ENCODE measurements around the gene PHF8.

Gene PHF8

DNA sequence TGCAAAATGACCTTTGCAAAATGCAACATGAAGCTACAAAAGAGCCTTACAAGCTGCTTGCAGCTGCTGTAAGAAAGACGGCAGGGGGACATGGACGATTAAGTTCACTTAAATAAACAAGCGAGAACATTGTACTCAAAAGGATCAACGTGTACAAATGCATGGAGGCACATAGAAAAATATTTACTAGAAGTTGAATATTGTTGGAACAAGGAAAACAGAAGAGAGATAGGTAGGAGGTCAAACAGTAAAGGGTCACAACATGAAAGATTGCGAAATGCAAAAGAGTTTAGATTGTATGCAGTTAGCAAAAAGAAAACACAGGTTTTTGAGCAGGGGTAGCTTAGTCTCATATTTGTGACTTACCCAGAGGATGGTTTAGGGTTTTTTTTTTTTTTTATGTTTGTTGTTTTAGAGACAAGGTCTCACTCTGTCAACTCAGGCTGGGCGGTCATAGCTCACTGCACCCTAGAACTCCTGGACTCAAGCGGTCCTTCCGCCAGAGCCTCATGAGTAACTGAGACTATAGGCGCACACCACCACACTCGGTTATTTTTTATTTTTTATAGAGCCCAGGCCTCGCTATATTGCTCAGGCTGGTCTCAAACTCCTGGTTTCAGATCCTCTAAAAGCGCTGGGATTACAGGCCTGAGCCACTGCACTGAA is 1.4 kb upstream of the PHF8 start:
- H3K4me1 Mint-ChIP-seq (ENCODE audit: low read depth), result peaks cover 10% of the 10 kb centered on the region
- H3K4me3 Mint-ChIP-seq, result peak overlapping the region; percentile 97
- peaks cover 9% of the 10 kb centered on the region for H3K36me3 Mint-ChIP-seq (ENCODE audit: low read depth)
- H3K9me3 Mint-ChIP-seq, result no peaks in the 10 kb centered on the region
- peak overlapping the region; percentile 98 for H3K27ac Mint-ChIP-seq
- no peaks in the 10 kb centered on the region for H3K27me3 Mint-ChIP-seq (ENCODE audit: low read depth)
- no peak for DNase-seq (ENCODE audit: low spot score)

DNA sequence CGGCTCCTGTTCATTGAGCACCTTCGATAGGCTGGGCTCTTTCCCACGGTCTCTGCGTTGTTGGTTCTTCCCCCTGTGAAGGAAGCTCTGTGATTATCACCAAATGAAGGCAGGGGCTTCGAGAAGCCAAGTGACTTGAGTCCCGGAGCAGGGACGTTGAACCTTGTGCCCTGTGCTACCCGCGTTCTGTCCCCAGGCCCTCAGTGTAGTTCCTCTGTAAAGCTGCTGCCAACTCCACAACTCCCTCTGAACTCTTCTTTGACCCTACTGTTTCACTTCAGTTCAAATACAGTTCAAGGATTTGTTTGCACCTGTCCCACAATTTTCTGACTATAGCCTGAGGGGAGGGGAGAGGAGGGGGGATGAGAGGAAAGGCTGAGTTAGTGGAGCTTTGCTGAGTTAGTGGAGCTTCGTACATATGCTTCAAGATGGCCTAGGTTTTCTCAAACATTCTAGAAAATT is 635 bp upstream of the PHF8 start:
- Mint-ChIP-seq H3K4me3 (peak overlapping the region; percentile 97), H3K36me3 (ENCODE audit: low read depth) (peaks cover 13% of the 10 kb centered on the region), H3K4me1 (ENCODE audit: low read depth) (peaks cover 10% of the 10 kb centered on the region), H3K27ac (peak overlapping the region; percentile 98), H3K27me3 (ENCODE audit: low read depth) (no peaks in the 10 kb centered on the region), H3K9me3 (no peaks in the 10 kb centered on the region)
- no peak for DNase-seq (ENCODE audit: low spot score)

- Mint-ChIP-seq H3K4me3 (peak overlapping the region; percentile 97), H3K27me3 (ENCODE audit: low read depth) (no peaks in the 10 kb centered on the region), H3K4me1 (ENCODE audit: low read depth) (peaks cover 10% of the 10 kb centered on the region), H3K36me3 (ENCODE audit: low read depth) (peaks cover 13% of the 10 kb centered on the region), H3K9me3 (no peaks in the 10 kb centered on the region), H3K27ac (peak overlapping the region; percentile 98)
- DNase-seq (ENCODE audit: low spot score), result no peak
These were observed 640 bp downstream of the PHF8 start for GRCh38 chrX:54043541-54044125.

DNA sequence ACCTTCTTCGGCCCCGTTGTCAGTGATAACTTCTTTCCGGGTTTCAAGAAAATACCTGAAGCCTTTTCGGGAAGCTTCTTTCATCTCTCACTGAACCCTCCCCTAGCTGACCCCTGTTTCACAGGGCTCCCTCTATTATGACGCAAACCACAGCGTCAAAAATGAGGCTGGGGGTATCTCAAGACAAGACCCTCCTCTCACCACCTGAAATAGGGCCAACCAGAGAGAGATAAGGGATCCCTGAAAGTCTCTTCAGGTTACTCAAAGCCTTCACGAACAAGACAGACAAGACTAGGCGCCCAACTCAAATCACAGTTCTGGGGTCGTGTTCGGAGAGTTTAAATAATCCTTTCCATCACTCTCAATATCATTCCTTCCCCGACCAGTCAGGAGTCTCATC is 1.2 kb downstream of the PHF8 start:
- Mint-ChIP-seq H3K9me3 (no peaks in the 10 kb centered on the region), H3K27me3 (ENCODE audit: low read depth) (no peaks in the 10 kb centered on the region), H3K4me3 (peak overlapping the region; percentile 97), H3K36me3 (ENCODE audit: low read depth) (peaks cover 13% of the 10 kb centered on the region), H3K27ac (peak overlapping the region; percentile 98), H3K4me1 (ENCODE audit: low read depth) (peaks cover 10% of the 10 kb centered on the region)
- DNase-seq (ENCODE audit: low spot score), result no peak

GRCh38 chrX:54042609-54043021 is 1.7 kb downstream of the PHF8 start:
- Mint-ChIP-seq H3K9me3 (no peaks in the 10 kb centered on the region), H3K36me3 (ENCODE audit: low read depth) (peaks cover 13% of the 10 kb centered on the region), H3K27me3 (ENCODE audit: low read depth) (no peaks in the 10 kb centered on the region), H3K4me3 (peak overlapping the region; percentile 97), H3K27ac (peak overlapping the region; percentile 98), H3K4me1 (ENCODE audit: low read depth) (peaks cover 10% of the 10 kb centered on the region)
- DNase-seq (ENCODE audit: low spot score), result peak; percentile 19

- Mint-ChIP-seq H3K27ac (no peak overlapping the region), H3K36me3 (ENCODE audit: low read depth) (peaks cover 60% of the 10 kb centered on the region), H3K9me3 (no peaks in the 10 kb centered on the region), H3K27me3 (ENCODE audit: low read depth) (no peaks in the 10 kb centered on the region), H3K4me3 (no peak overlapping the region), H3K4me1 (ENCODE audit: low read depth) (peaks cover 3% of the 10 kb centered on the region)
- DNase-seq (ENCODE audit: low spot score), result no peak
These were observed 13.9 kb downstream of the PHF8 start for GRCh38 chrX:54030329-54030728.

GRCh38 chrX:54029529-54030143 is 14.6 kb downstream of the PHF8 start:
- H3K36me3 Mint-ChIP-seq (ENCODE audit: low read depth), result peaks cover 59% of the 10 kb centered on the region

GRCh38 chrX:54024350-54024749 is 19.9 kb downstream of the PHF8 start:
- DNase-seq (ENCODE audit: low spot score), result no peak
- Mint-ChIP-seq H3K27ac (no peak overlapping the region), H3K9me3 (no peaks in the 10 kb centered on the region), H3K4me1 (ENCODE audit: low read depth) (peaks cover 3% of the 10 kb centered on the region), H3K27me3 (ENCODE audit: low read depth) (no peaks in the 10 kb centered on the region), H3K4me3 (no peak overlapping the region), H3K36me3 (ENCODE audit: low read depth) (peaks cover 44% of the 10 kb centered on the region)

More at GRCh38 chrX:54029529-54030143, 14.6 kb downstream of the PHF8 start:
- Mint-ChIP-seq H3K27ac (no peak overlapping the region), H3K4me1 (ENCODE audit: low read depth) (peaks cover 3% of the 10 kb centered on the region), H3K4me3 (no peak overlapping the region), H3K27me3 (ENCODE audit: low read depth) (no peaks in the 10 kb centered on the region), H3K9me3 (no peaks in the 10 kb centered on the region)
- no peak for DNase-seq (ENCODE audit: low spot score)

GRCh38 chrX:54012830-54013500 is 31.3 kb downstream of the PHF8 start:
- Mint-ChIP-seq H3K4me1 (ENCODE audit: low read depth) (peaks cover 2% of the 10 kb centered on the region), H3K9me3 (no peaks in the 10 kb centered on the region), H3K27me3 (ENCODE audit: low read depth) (no peaks in the 10 kb centered on the region), H3K36me3 (ENCODE audit: low read depth) (peaks cover 27% of the 10 kb centered on the region), H3K4me3 (no peak overlapping the region), H3K27ac (no peak overlapping the region)
- no peak for DNase-seq (ENCODE audit: low spot score)

DNA sequence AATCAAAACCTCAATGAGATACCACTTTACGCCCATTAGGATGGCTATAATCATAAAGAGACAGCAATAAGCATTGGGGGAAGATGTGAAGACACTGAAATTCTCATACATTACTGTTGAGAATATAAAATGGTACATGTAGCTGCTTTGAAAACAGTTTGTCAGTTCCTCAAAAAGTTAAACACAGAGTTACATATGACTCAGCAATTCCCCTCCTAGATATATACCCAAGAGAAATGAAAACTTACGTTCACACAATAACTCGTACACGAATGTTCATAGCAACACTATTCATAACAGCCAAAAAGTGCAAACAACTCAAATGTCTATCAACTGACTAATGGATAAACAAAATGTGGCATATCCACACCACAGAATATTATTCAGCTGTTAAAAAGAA is 36.6 kb downstream of the PHF8 start:
- no peaks in the 10 kb centered on the region for H3K9me3 Mint-ChIP-seq
- no peak for DNase-seq (ENCODE audit: low spot score)
- H3K27me3 Mint-ChIP-seq (ENCODE audit: low read depth), result no peaks in the 10 kb centered on the region
- H3K4me3 Mint-ChIP-seq, result no peak overlapping the region
- no peak overlapping the region for H3K27ac Mint-ChIP-seq
- peaks cover 2% of the 10 kb centered on the region for H3K4me1 Mint-ChIP-seq (ENCODE audit: low read depth)
- H3K36me3 Mint-ChIP-seq (ENCODE audit: low read depth), result peaks cover 37% of the 10 kb centered on the region

GRCh38 chrX:53997724-53998123 is 46.5 kb downstream of the PHF8 start:
- Mint-ChIP-seq H3K9me3 (no peaks in the 10 kb centered on the region), H3K4me1 (ENCODE audit: low read depth) (no peaks in the 10 kb centered on the region), H3K27ac (no peak overlapping the region), H3K36me3 (ENCODE audit: low read depth) (peaks cover 47% of the 10 kb centered on the region), H3K4me3 (no peak overlapping the region), H3K27me3 (ENCODE audit: low read depth) (no peaks in the 10 kb centered on the region)
- DNase-seq (ENCODE audit: low spot score), result no peak

DNA sequence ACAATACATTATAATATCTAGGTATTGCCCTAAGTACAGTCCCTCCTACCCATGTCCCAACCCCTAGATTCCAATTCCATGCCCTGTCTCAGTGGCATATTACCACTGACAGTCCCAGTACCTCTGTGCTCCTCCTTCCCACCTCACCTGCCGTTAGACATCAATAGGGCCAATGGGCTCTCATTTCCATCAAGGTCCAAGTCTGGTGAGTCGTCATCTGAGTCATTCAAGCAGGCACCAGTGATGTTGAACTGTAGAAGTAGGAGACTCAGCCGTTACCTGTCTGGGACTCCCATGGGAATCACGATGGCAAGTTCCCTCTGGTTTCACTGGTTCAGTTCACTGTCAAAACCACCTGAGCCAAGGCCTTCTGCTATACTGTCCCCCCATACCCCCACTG is 51.7 kb downstream of the PHF8 start:
- Mint-ChIP-seq H3K36me3 (ENCODE audit: low read depth) (peaks cover 37% of the 10 kb centered on the region), H3K4me3 (no peak overlapping the region), H3K4me1 (ENCODE audit: low read depth) (no peaks in the 10 kb centered on the region), H3K27me3 (ENCODE audit: low read depth) (no peaks in the 10 kb centered on the region), H3K9me3 (no peaks in the 10 kb centered on the region), H3K27ac (no peak overlapping the region)
- DNase-seq (ENCODE audit: low spot score), result no peak

DNA sequence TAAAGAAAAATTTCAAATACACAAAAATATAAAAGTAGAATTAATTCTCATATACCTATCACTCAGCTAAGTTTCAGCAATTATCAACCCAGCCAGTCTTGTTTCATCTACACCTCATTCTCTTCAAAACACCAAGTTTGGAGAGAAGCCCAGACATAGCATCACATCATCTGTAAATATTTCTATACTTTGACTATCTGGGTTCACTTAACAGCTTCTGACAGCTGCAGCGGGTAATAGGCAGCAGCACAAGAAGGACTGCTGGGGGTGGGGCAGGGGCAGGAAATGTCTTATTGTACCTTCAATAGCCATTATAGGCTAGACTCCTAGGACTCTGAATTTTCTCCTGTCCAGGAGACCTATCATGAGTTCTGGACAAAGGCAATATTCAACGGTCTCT is 54.1 kb downstream of the PHF8 start:
- DNase-seq (ENCODE audit: low spot score), result no peak
- H3K9me3 Mint-ChIP-seq, result no peaks in the 10 kb centered on the region
- H3K27me3 Mint-ChIP-seq (ENCODE audit: low read depth), result no peaks in the 10 kb centered on the region
- peaks cover 39% of the 10 kb centered on the region for H3K36me3 Mint-ChIP-seq (ENCODE audit: low read depth)
- no peaks in the 10 kb centered on the region for H3K4me1 Mint-ChIP-seq (ENCODE audit: low read depth)
- H3K27ac Mint-ChIP-seq, result no peak overlapping the region
- no peak overlapping the region for H3K4me3 Mint-ChIP-seq

- Mint-ChIP-seq H3K27ac (no peak overlapping the region), H3K4me1 (ENCODE audit: low read depth) (no peaks in the 10 kb centered on the region), H3K9me3 (no peaks in the 10 kb centered on the region), H3K36me3 (ENCODE audit: low read depth) (peaks cover 44% of the 10 kb centered on the region), H3K4me3 (no peak overlapping the region), H3K27me3 (ENCODE audit: low read depth) (no peaks in the 10 kb centered on the region)
- DNase-seq (ENCODE audit: low spot score), result no peak
These were observed 59.4 kb downstream of the PHF8 start for GRCh38 chrX:53984895-53985294.

All from T-helper 2 cell treated with Interferon-gamma antibody and Interleukin-4, amounts not matched to agents 5 μg/mL and 100 μg/mL, for 36 hours (primary cell).